HG03064 (cell line): ENCODE results near the gene FGF18.
"Not testable (repeated sequence)": the region's sequence is repeated elsewhere in the genome, so short reads cannot be mapped to it uniquely, and the experiment has no call there.

Experiments
- ATAC-seq: cut with Tn5 transposase; IDR thresholded peaks from one replicate; pipeline ENCODE4 v1.9.1; 2021; ENCODE audit warnings: low read depth; ENCODE audit not compliant: unreplicated experiment

Gene FGF18

GRCh38 chr5:171488876-171489275 is 69.4 kb downstream of the FGF18 start:
- ATAC-seq: no peak

GRCh38 chr5:171492781-171493180 is 73.3 kb downstream of the FGF18 start:
- ATAC-seq: no peak

GRCh38 chr5:171493646-171494393 is 74.4 kb downstream of the FGF18 start:
- no peak for ATAC-seq

- no peak for ATAC-seq
Measured at GRCh38 chr5:171494452-171495121, 75.1 kb downstream of the FGF18 start.

GRCh38 chr5:171495122-171495700 is 75.8 kb downstream of the FGF18 start:
- ATAC-seq: no peak

- ATAC-seq: no peak
Measured at GRCh38 chr5:171496456-171496855, 77.0 kb downstream of the FGF18 start.

- ATAC-seq: not testable (repeated sequence)
Measured at GRCh38 chr5:171497494-171497893, 78.0 kb downstream of the FGF18 start.

- no peak for ATAC-seq
Measured at GRCh38 chr5:171498166-171498565, 78.7 kb downstream of the FGF18 start.

GRCh38 chr5:171499611-171500010 is 80.2 kb downstream of the FGF18 start:
- ATAC-seq: no peak

- no peak for ATAC-seq
Measured at GRCh38 chr5:171505473-171506043, 86.1 kb downstream of the FGF18 start.

- ATAC-seq: no peak
Measured at GRCh38 chr5:171506951-171507350, 87.5 kb downstream of the FGF18 start.
